K562 treated with DMSO at 1 percent for 4 hours (cell line): ENCODE results near the gene LGR4. TPM values are rescaled to one million over a fixed set of nuclear protein-coding genes. Genes with fewer than 3 reads are reported as not detected.

ENCODE experiments used
- total RNA-seq: library from RNA; unstranded; fragments of 300-600 nt; gene quantifications from 2 replicates; pipeline ENCODE4 v1.2.3, GENCODE V29; 2022; ENCODE audit not compliant: insufficient read depth

LGR4 gene, protein sequence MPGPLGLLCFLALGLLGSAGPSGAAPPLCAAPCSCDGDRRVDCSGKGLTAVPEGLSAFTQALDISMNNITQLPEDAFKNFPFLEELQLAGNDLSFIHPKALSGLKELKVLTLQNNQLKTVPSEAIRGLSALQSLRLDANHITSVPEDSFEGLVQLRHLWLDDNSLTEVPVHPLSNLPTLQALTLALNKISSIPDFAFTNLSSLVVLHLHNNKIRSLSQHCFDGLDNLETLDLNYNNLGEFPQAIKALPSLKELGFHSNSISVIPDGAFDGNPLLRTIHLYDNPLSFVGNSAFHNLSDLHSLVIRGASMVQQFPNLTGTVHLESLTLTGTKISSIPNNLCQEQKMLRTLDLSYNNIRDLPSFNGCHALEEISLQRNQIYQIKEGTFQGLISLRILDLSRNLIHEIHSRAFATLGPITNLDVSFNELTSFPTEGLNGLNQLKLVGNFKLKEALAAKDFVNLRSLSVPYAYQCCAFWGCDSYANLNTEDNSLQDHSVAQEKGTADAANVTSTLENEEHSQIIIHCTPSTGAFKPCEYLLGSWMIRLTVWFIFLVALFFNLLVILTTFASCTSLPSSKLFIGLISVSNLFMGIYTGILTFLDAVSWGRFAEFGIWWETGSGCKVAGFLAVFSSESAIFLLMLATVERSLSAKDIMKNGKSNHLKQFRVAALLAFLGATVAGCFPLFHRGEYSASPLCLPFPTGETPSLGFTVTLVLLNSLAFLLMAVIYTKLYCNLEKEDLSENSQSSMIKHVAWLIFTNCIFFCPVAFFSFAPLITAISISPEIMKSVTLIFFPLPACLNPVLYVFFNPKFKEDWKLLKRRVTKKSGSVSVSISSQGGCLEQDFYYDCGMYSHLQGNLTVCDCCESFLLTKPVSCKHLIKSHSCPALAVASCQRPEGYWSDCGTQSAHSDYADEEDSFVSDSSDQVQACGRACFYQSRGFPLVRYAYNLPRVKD
- 4.8 and 7.8 TPM in 2 replicates for total RNA-seq

DNA sequence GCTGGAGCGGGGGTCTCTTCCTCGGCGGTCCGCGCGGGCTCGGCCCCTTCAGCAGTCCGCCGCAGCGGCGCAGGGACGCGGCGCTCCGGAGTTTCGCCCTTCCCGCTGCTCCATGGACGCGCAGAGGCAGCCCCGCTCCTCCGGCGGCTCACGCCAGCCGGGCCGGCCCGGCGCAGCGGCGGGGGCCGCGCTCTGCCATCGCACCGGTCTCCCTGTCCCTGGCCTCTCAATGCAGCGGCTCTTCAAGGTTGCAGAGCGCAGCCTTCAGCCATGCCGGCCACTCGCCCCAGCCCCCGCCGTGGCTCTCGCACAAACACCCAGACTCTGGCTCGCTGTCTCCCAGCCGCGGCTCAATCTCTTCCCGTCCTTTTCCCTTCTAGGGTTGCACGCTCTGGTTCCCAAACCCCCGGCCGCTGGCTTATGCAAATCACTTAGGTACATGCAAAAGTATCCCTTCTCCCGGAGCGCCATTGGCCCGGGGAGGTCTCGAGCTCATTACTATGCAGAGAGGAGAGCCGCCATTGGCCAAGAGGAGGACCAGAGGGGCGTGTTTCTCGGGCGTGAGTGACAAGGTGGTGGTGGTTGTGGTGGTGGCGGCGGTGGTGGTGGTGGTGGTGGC, at the start of gene LGR4:
LGR4 (minus strand) TSS at position 393 of the 619 bp plus-strand sequence. CDS start 488 bp downstream, outside the sequence.

DNA sequence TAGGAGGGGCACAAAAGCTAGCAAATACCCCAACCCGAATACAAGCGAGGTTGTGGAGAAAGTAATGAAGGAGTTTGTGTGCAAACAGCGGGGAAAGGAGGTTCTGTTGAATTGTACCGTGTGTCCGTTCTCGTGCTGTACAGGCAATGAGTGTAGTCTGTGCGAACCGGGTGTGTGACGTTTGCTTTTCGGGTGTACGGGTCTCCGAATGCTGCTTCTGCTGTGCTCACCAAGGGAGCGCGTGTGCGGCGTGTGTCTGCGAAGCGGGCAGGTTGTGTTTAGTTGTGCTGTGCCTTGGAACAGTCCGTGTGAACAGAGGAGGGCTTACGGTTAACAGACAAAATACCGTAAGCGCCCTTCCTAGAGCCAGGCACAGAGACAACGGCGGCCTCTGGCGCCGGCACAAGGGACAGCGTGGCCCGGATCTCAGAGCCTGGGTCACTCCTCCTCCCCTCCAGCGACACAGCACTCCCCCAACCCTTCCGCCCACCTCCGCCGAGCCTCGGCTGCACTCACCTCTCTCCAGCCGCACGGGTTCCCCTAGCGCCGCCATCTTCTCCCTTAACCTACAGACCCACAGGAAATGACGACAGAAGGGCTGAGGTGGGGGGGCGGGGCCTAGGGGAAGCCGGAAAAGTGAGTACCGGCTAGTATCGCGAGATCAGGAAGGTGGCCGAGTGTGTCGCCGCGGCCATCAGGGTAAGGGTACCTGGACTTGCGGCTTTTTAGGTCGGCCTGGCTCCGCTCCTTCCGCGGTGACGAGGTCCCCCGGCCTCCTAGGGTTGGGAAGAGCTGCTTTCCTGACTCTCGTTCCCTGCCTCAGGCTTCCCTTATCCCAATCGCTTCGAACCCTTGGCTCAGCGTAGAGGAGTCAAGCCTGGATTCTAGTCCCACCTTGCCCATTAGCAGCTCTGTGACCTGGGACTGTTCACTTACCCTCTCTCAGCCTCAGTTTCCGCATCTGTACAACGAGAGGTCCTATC, 33.9 kb upstream of the LGR4 start, which contains the start of gene LIN7C:
LIN7C (minus strand) TSS at position 570 of the 983 bp plus-strand sequence; CDS start at position 553, 17 bp downstream.

DNA sequence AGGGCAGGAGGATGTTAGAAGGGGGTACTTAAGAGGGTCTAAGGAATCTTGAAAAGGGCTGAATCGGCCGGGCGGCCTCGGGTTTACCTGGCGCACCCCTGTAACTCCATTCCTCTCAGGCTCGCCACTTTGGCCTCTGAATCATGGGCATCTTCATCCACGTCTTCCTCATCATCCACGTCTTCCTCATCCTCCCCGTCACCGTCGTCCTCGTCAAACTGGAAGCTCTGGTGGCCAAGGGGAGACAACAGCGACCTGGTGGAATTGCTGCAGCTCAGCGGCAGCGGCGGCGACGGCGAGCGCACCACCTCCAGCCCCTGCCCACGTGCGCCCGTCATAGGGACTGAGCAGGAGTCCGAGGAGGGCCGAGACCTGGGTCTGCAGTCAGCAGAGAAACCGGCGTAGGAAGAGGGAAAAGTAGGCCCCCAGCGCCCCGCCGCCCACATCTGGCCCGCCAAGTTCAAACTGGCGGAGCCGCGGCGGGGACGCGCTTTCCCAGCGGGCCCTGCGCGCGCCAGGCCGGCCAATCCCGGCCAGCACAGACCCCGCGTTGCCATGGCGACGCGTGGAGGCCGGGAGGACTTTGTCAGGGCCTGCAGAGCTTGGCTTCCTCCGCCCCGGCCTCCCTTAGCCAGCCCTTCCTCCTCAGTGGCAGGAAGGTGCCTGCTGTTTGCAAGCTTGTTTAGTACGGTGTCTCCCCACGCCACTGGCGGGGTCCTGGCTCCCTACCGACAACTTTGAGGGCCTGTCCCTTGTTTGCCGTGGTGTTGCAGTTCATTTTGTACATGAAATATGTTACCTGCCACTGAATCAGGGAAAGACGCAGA, 109.6 kb downstream of the LGR4 start, which contains the start of gene CCDC34:
CCDC34 (minus strand) TSS at position 467 of the 827 bp plus-strand sequence; CDS start at position 446, 21 bp downstream.

Other genes with a start within 250 kb of the LGR4 start
- gene CCDC34, start 109.6 kb downstream of the LGR4 start, total RNA-seq = 11.4 and 19.9 TPM in 2 replicates
- gene LIN7C, start 34.0 kb upstream of the LGR4 start, total RNA-seq = 4.9 and 5.1 TPM in 2 replicates
- gene BDNF, start 227.7 kb upstream of the LGR4 start, total RNA-seq = not detected in 2 replicates